ENCODE results near the gene DISP3. TPM values are rescaled to one million over a fixed set of nuclear protein-coding genes. Genes with fewer than 3 reads are reported as not detected.
A peak's percentile ranks its signal among the peaks of the same experiment; 100 is the strongest.

The DISP3 gene
- total RNA-seq: 0.09 TPM

GRCh38 chr1:11478571-11479374 lies at the start of gene DISP3:
TSS of gene DISP3 (plus strand) at chr1:11479155. CDS start at chr1:11500993, 21,838 bp downstream.
- peak; percentile 10 for DNase-seq (ENCODE audit: low spot score)

GRCh38 chr1:11429226-11429625 lies 49.7 kb upstream of the DISP3 start:
- DNase-seq (ENCODE audit: low spot score): no peak

- DNase-seq (ENCODE audit: low spot score): no peak
These were observed 49.0 kb upstream of the DISP3 start for GRCh38 chr1:11429935-11430334.

GRCh38 chr1:11431941-11432507 lies 46.9 kb upstream of the DISP3 start:
- DNase-seq (ENCODE audit: low spot score): no peak

- no peak for DNase-seq (ENCODE audit: low spot score)
These were observed 46.4 kb upstream of the DISP3 start for GRCh38 chr1:11432526-11432925.

GRCh38 chr1:11434501-11434900 lies 44.5 kb upstream of the DISP3 start:
- no peak for DNase-seq (ENCODE audit: low spot score)

- no peak for DNase-seq (ENCODE audit: low spot score)
These were observed 44.0 kb upstream of the DISP3 start for GRCh38 chr1:11434926-11435325.

- no peak for DNase-seq (ENCODE audit: low spot score)
These were observed 40.0 kb upstream of the DISP3 start for GRCh38 chr1:11438996-11439395.

- no peak for DNase-seq (ENCODE audit: low spot score)
These were observed 37.6 kb upstream of the DISP3 start for GRCh38 chr1:11441211-11441952.

- no peak for DNase-seq (ENCODE audit: low spot score)
These were observed 35.9 kb upstream of the DISP3 start for GRCh38 chr1:11443043-11443442.

- DNase-seq (ENCODE audit: low spot score): no peak
These were observed 34.8 kb upstream of the DISP3 start for GRCh38 chr1:11443961-11444658.

- no peak for DNase-seq (ENCODE audit: low spot score)
These were observed 34.0 kb upstream of the DISP3 start for GRCh38 chr1:11444907-11445306.

- DNase-seq (ENCODE audit: low spot score): no peak
These were observed 31.1 kb upstream of the DISP3 start for GRCh38 chr1:11447903-11448302.

- DNase-seq (ENCODE audit: low spot score): no peak
These were observed 30.4 kb upstream of the DISP3 start for GRCh38 chr1:11448373-11449099.

- DNase-seq (ENCODE audit: low spot score): no peak
These were observed 29.9 kb upstream of the DISP3 start for GRCh38 chr1:11449100-11449403.

GRCh38 chr1:11450310-11450709 lies 28.6 kb upstream of the DISP3 start:
- no peak for DNase-seq (ENCODE audit: low spot score)

GRCh38 chr1:11453742-11454491 lies 25.0 kb upstream of the DISP3 start:
- no peak for DNase-seq (ENCODE audit: low spot score)

- DNase-seq (ENCODE audit: low spot score): no peak
These were observed 22.9 kb upstream of the DISP3 start for GRCh38 chr1:11455967-11456570.

- DNase-seq (ENCODE audit: low spot score): no peak
These were observed 22.0 kb upstream of the DISP3 start for GRCh38 chr1:11456965-11457364.

- DNase-seq (ENCODE audit: low spot score): peak; percentile 11
These were observed 20.1 kb upstream of the DISP3 start for GRCh38 chr1:11458811-11459275.
